Gastroesophageal sphincter (tissue), 3 donors: ENCODE measurements around the gene SPARCL1.
A peak's percentile ranks its signal among the peaks of the same experiment; 100 is the strongest.

Experiments
- CTCF ChIP-seq, 4 experiments: fragments of 200-600 bp in 2 of 4; fragments of 450-650 bp in 2 of 4; sonication (generic) in 1 of 4; IDR thresholded peaks; one replicate each; pipeline ENCODE4 v1.5.1; 2017 to 2019; ENCODE audit warnings: antibody characterized with exemption in 4 of 4, mild to moderate bottlenecking in 2 of 4, moderate library complexity in 2 of 4
- EP300 ChIP-seq: sonication (generic); formaldehyde crosslinking; IDR thresholded peaks from one replicate; pipeline ENCODE4 v1.6.1; 2017; ENCODE audit warnings: antibody characterized with exemption, mild to moderate bottlenecking
- POLR2A ChIP-seq, 2 donors: fragments of 450-650 bp; IDR thresholded peaks; one replicate each; pipeline ENCODE4 v1.6.1; 2017; ENCODE audit warnings: antibody characterized with exemption in 2 of 2, mild to moderate bottlenecking in 2 of 2, moderate library complexity in 1 of 2
- POLR2AphosphoS5 ChIP-seq: sonication (generic); formaldehyde crosslinking; IDR thresholded peaks from one replicate; pipeline ENCODE4 v1.6.1; 2017; ENCODE audit warnings: antibody characterized with exemption

GRCh38 chr4:87525636-87526295 is 3.4 kb downstream of the SPARCL1 start:
- TF ChIP-seq CTCF (IDR thresholded peaks at IDR 0.05) (no peak), POLR2AphosphoS5 (peak; percentile 87), EP300 (no peak), POLR2A (IDR thresholded peaks at IDR 0.05) (peak; percentile 35 to 47)
